ENCODE results near the gene HES3.

The HES3 gene

GRCh38 chr1:6281511-6282402, 37.8 kb downstream of the HES3 start:
- peak in 3 of 4 experiments; percentile 31 to 49 (median 41) for DNase-seq

GRCh38 chr1:6282577-6283270, 38.7 kb downstream of the HES3 start:
- DNase-seq: no peak

GRCh38 chr1:6285336-6285735, 41.4 kb downstream of the HES3 start:
- no peak for DNase-seq

GRCh38 chr1:6286266-6286665, 42.3 kb downstream of the HES3 start:
- DNase-seq: no peak

GRCh38 chr1:6287029-6287428, 43.0 kb downstream of the HES3 start:
- no peak for DNase-seq

GRCh38 chr1:6287431-6287886, 43.5 kb downstream of the HES3 start:
- DNase-seq: no peak

GRCh38 chr1:6288026-6288425, 44.0 kb downstream of the HES3 start:
- no peak for DNase-seq

GRCh38 chr1:6288665-6289064, 44.7 kb downstream of the HES3 start:
- no peak for DNase-seq

- no peak for DNase-seq
Measured at GRCh38 chr1:6292102-6292501, 48.1 kb downstream of the HES3 start.

- DNase-seq: no peak
Measured at GRCh38 chr1:6294080-6294889, 50.3 kb downstream of the HES3 start.

- no peak for DNase-seq
Measured at GRCh38 chr1:6294890-6295556, 51.0 kb downstream of the HES3 start.

Measured in suppressor macrophage (primary cell).